SK-N-SH treated with all-trans-retinoic acid at 6 μM for 48 hours (cell line): ENCODE measurements around the gene TSPAN33.

Experiments used
- ATAC-seq: fragments of 200-7000 bp; cut with Tn5 transposase; 3 replicates; pipeline ENCODE4 v1.9.1; 2020; ENCODE audit warnings: mild to moderate bottlenecking, moderate library complexity
- ARNTL ChIP-seq: fragments of 450-650 bp; formaldehyde crosslinking; IDR thresholded peaks from 2 replicates; pipeline ENCODE4 v1.5.0; 2020; ENCODE audit warnings: low read depth, mild to moderate bottlenecking, moderate library complexity, borderline replicate concordance
- BACH2 ChIP-seq: fragments of 250-450 bp; sonication (Bioruptor Pico); IDR thresholded peaks from 2 replicates; pipeline ENCODE4 v1.9.0; 2021; ENCODE audit warnings: mild to moderate bottlenecking, borderline replicate concordance
- CREB5 ChIP-seq: fragments of 250-450 bp; sonication (Bioruptor Pico); IDR thresholded peaks from 2 replicates; pipeline ENCODE4 v1.5.1; 2020; ENCODE audit warnings: low read depth, mild to moderate bottlenecking, moderate library complexity
- CSDC2 ChIP-seq: fragments of 250-450 bp; sonication (Bioruptor Pico); IDR thresholded peaks from 2 replicates; pipeline ENCODE4 v1.5.0; 2020; ENCODE audit warnings: mild to moderate bottlenecking, moderate library complexity
- CSRNP3 ChIP-seq: fragments of 250-450 bp; sonication (Bioruptor Pico); IDR thresholded peaks from 2 replicates; pipeline ENCODE4 v1.5.1; 2021; ENCODE audit warnings: mild to moderate bottlenecking, moderate library complexity
- ESRRG ChIP-seq: fragments of 250-450 bp; sonication (Bioruptor Pico); IDR thresholded peaks from 2 replicates; pipeline ENCODE4 v1.6.1; 2021; ENCODE audit warnings: mild to moderate bottlenecking
- GLIS3 ChIP-seq: fragments of 250-450 bp; sonication (Bioruptor Pico); IDR thresholded peaks from 2 replicates; pipeline ENCODE4 v1.5.0; 2020; ENCODE audit warnings: mild to moderate bottlenecking, moderate library complexity
- OSR1 ChIP-seq: fragments of 250-450 bp; sonication (Bioruptor Pico); IDR thresholded peaks from 2 replicates; pipeline ENCODE4 v1.8.0; 2022; ENCODE audit warnings: moderate library complexity, mild to moderate bottlenecking, inconsistent platforms
- PATZ1 ChIP-seq: fragments of 250-450 bp; sonication (Bioruptor Pico); IDR thresholded peaks from 2 replicates; pipeline ENCODE4 v1.8.0; 2020; ENCODE audit warnings: mild to moderate bottlenecking, moderate library complexity, borderline replicate concordance
- POU6F1 ChIP-seq: fragments of 250-450 bp; sonication (Bioruptor Pico); IDR thresholded peaks from 2 replicates; pipeline ENCODE4 v1.8.0; 2021; ENCODE audit warnings: low read depth, mild to moderate bottlenecking, moderate library complexity, borderline replicate concordance
- PPARA ChIP-seq: fragments of 250-450 bp; sonication (Bioruptor Pico); IDR thresholded peaks from 2 replicates; pipeline ENCODE4 v1.5.0; 2020; ENCODE audit warnings: mild to moderate bottlenecking, borderline replicate concordance
- RARB ChIP-seq: fragments of 250-450 bp; sonication (Bioruptor Pico); IDR thresholded peaks from 2 replicates; pipeline ENCODE4 v1.8.0; 2021; ENCODE audit warnings: mild to moderate bottlenecking, moderate library complexity
- SNAI2 ChIP-seq: fragments of 250-450 bp; sonication (Bioruptor Pico); IDR thresholded peaks from 2 replicates; pipeline ENCODE4 v1.5.0; 2020; ENCODE audit warnings: mild to moderate bottlenecking, moderate library complexity
- TCF4 ChIP-seq: fragments of 250-450 bp; sonication (Bioruptor Pico); IDR thresholded peaks from 2 replicates; pipeline ENCODE4 v1.8.0; 2021; ENCODE audit warnings: mild to moderate bottlenecking, moderate library complexity, borderline replicate concordance
- TOX ChIP-seq: fragments of 250-450 bp; sonication (Bioruptor Pico); IDR thresholded peaks from 2 replicates; pipeline ENCODE4 v1.8.0; 2021; ENCODE audit warnings: mild to moderate bottlenecking, moderate library complexity, borderline replicate concordance
- ZC3H10 ChIP-seq: fragments of 250-450 bp; sonication (Bioruptor Pico); IDR thresholded peaks from 2 replicates; pipeline ENCODE4 v1.5.1; 2021; ENCODE audit warnings: mild to moderate bottlenecking, moderate library complexity
- ZFP3 ChIP-seq: fragments of 250-450 bp; sonication (Bioruptor Pico); IDR thresholded peaks from 2 replicates; pipeline ENCODE4 v1.5.0; 2020; ENCODE audit warnings: mild to moderate bottlenecking, moderate library complexity
- ZFP30 ChIP-seq: fragments of 450-650 bp; formaldehyde crosslinking; IDR thresholded peaks from 2 replicates; pipeline ENCODE4 v1.5.0; 2022; ENCODE audit warnings: mild to moderate bottlenecking, moderate library complexity
- ZNF565 ChIP-seq: fragments of 450-650 bp; formaldehyde crosslinking; conservative IDR thresholded peaks from 2 replicates; pipeline ENCODE4 v1.5.0; 2020; ENCODE audit warnings: low read depth, mild to moderate bottlenecking, moderate library complexity
- ZNF70 ChIP-seq: fragments of 450-650 bp; formaldehyde crosslinking; IDR thresholded peaks from 2 replicates; pipeline ENCODE4 v1.5.0; 2020; ENCODE audit warnings: mild to moderate bottlenecking, moderate library complexity
- ZNF8 ChIP-seq: fragments of 450-650 bp; formaldehyde crosslinking; IDR thresholded peaks from 2 replicates; pipeline ENCODE4 v1.5.0; 2020; ENCODE audit warnings: mild to moderate bottlenecking, moderate library complexity

TSPAN33 gene

GRCh38 chr7:129143724-129144094 is 798 bp upstream of the TSPAN33 start:
- peak; percentile 12 for ATAC-seq
- TF ChIP-seq PPARA (CRISPR knock-in tag), result no peak
- TF ChIP-seq CSRNP3 (CRISPR knock-in tag), result no peak
- TF ChIP-seq CREB5 (CRISPR knock-in tag), result no peak
- TF ChIP-seq ZFP3 (CRISPR knock-in tag), result no peak
- no peak for TF ChIP-seq ZNF70 (CRISPR knock-in tag)
- TF ChIP-seq CSDC2 (CRISPR knock-in tag), result no peak
- no peak for TF ChIP-seq ZNF565
- no peak for TF ChIP-seq ESRRG (CRISPR knock-in tag)
- TF ChIP-seq TCF4 (CRISPR knock-in tag), result no peak
- no peak for TF ChIP-seq GLIS3
- TF ChIP-seq SNAI2 (CRISPR knock-in tag), result no peak
- TF ChIP-seq TOX (CRISPR knock-in tag), result no peak
- TF ChIP-seq ZC3H10 (CRISPR knock-in tag), result no peak
- no peak for TF ChIP-seq RARB

GRCh38 chr7:129144834-129145668 is 544 bp downstream of the TSPAN33 start:
- TF ChIP-seq BACH2 (CRISPR knock-in tag) (no peak), CSRNP3 (CRISPR knock-in tag) (no peak), PATZ1 (peak; percentile 77; the same call in 1 of the 2 replicates)
- peak; percentile 5; the same call in 1 of the 3 replicates for ATAC-seq

GRCh38 chr7:129146237-129146979 is 1.9 kb downstream of the TSPAN33 start:
- TF ChIP-seq RARB (no peak), TCF4 (CRISPR knock-in tag) (no peak), ZFP30 (CRISPR knock-in tag) (no peak), CSDC2 (CRISPR knock-in tag) (no peak), TOX (CRISPR knock-in tag) (no peak), PATZ1 (no peak), SNAI2 (CRISPR knock-in tag) (no peak), BACH2 (CRISPR knock-in tag) (no peak), CREB5 (CRISPR knock-in tag) (no peak), ZFP3 (CRISPR knock-in tag) (no peak), ZNF70 (CRISPR knock-in tag) (no peak), OSR1 (CRISPR knock-in tag) (no peak), ZC3H10 (CRISPR knock-in tag) (no peak), ESRRG (CRISPR knock-in tag) (no peak), POU6F1 (CRISPR knock-in tag) (no peak), ZNF8 (no peak), CSRNP3 (CRISPR knock-in tag) (no peak), ARNTL (CRISPR knock-in tag) (no peak)
- no peak for ATAC-seq
